Measurements from ENCODE around the gene ZNF254.
"Not testable (repeated sequence)": the region's sequence is repeated elsewhere in the genome, so short reads cannot be mapped to it uniquely, and the experiment has no call there.

ZNF254 gene

GRCh38 chr19:24086974-24087595 is at the start of gene ZNF254:
TSS of gene ZNF254 (plus strand) at chr19:24087187. CDS start at chr19:24087308, 121 bp downstream.
- DNase-seq, result peak; percentile 13

DNA sequence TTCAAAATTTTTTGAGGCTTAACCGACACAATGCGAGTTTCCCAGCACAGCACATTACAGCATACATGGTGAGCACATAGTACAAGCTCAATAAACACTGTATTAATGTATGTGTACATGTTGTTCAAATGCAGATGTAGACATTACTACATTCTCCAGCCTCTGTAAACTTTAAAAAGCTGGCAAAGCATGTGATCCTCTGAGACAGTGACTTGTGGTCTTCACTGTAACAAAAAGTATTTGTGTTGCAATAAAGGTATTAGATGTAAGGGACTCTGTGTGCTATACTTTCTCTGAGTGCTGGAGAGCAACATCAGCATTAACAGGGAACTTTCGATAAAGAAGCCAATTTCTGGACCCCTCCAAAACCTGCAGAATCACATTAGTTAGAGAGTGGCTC is 46.4 kb upstream of the ZNF254 start:
- no peak for DNase-seq

- DNase-seq, result not testable (repeated sequence)
These were observed 45.7 kb upstream of the ZNF254 start for GRCh38 chr19:24041326-24041725.

- no peak for DNase-seq
These were observed 40.4 kb upstream of the ZNF254 start for GRCh38 chr19:24046550-24046949.

GRCh38 chr19:24048261-24048660 is 38.7 kb upstream of the ZNF254 start:
- DNase-seq, result no peak

DNA sequence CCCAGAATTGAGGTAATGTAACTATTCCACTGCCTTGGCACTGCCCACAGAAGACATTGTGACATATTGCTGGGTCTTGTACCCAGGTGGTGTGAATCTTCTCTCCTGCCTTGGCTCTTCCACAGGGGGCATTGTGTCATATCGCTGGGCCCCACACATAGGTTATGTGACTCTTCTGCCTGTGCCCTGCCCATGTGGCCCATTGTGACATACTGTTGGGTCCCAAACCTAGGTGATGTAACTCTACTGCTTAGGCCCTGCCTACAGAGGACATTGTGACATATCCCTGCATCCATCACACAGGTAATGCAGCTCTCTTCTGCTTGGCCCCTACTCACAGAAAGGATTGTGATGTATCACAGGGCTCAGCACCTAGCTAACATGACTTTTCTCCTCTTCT is 37.5 kb upstream of the ZNF254 start:
- DNase-seq, result no peak

- DNase-seq, result no peak
These were observed 35.5 kb upstream of the ZNF254 start for GRCh38 chr19:24051516-24051915.

DNA sequence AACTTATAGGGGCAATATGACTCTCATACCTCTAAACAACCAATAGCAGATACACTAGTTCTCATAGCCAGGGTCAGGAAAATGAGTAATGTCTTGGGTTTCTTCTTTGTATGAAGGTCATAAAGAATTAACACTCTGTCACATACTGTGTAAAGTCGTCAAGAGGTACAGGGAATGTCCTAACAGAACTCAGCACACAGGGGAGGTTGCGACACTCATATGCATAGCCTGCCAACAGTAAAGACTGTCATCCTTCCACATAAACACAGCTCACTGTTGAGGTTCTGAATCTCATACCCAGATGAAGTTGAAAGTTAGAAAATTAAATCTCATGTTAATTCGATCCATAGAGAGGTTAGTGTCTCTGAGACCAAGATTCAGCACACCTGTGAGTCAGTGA is 34.2 kb upstream of the ZNF254 start:
- no peak for DNase-seq

- no peak for DNase-seq
These were observed 33.4 kb upstream of the ZNF254 start for GRCh38 chr19:24053601-24054000.

- DNase-seq, result no peak
These were observed 32.7 kb upstream of the ZNF254 start for GRCh38 chr19:24054044-24054935.

- no peak for DNase-seq
These were observed 31.4 kb upstream of the ZNF254 start for GRCh38 chr19:24055548-24055947.

- no peak for DNase-seq
These were observed 29.8 kb upstream of the ZNF254 start for GRCh38 chr19:24057144-24057543.

- no peak for DNase-seq
These were observed 27.3 kb upstream of the ZNF254 start for GRCh38 chr19:24059563-24060295.

DNA sequence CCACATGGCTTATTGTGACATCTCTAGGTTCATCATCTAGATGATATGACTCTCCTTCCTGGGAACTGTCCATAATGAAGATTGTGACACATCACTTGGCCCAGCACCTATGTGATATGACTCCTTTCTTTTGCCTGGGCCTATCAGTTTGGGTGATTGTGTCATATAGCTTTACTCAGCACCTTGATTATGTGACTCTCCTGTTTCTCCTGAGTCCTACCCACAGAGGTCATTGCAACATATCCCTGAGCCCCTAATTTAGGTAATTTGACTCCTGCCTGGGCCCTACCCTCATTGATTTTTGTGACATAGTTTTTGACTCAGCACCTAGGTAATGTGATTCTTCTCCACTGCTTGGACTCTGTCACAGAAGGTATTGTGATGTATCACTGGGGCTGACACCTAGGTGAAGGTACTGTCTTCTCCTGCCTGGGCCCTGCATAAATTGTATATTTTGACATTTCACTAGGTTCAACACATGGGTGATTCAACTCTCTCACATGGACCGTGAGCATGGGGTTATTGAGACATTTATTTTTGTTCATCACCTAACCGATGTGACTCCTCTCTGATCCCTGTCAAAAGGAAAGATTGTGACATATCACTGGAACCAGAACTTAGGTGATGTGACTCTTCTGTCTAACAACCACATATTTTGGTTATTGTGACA is 26.2 kb upstream of the ZNF254 start:
- no peak for DNase-seq

GRCh38 chr19:24062190-24062589 is 24.8 kb upstream of the ZNF254 start:
- DNase-seq, result no peak

DNA sequence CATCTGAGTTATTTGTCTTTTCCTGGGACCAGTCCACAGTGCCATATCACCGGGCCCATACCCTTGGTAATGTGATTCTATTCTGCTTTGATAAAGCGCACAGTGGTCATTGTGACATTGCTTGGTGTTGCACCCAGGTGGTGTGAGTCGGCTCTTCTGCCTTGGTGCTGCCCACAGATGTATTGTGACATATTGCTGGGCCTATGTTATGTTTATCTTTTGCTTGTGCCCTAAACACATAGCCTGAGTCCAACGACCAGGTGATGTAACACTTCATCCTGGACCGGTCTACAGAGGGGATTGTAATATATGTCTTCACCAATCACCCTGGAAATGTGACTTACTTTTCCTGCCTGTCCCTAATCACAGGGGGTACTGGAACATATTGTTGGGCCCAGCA is 23.7 kb upstream of the ZNF254 start:
- no peak for DNase-seq

DNA sequence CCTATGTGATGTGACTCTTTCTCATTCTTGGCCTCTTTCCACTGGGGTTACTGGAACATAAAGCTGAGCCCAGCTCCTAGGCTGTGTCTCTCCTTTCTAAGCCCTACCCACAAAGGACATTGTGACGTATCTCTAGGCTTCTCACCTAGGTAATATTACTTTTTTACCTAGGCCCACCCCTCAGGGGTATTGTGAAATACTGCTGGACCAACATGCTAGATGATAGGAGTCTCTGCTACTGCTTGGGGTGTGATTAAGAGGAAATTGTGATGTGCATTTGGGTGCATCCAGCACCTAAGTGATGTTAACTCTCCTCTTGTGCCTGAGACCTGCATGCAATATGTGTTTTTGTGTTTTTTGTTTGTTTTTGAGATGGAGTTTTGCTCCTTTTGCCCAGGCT is 22.8 kb upstream of the ZNF254 start:
- no peak for DNase-seq

DNA sequence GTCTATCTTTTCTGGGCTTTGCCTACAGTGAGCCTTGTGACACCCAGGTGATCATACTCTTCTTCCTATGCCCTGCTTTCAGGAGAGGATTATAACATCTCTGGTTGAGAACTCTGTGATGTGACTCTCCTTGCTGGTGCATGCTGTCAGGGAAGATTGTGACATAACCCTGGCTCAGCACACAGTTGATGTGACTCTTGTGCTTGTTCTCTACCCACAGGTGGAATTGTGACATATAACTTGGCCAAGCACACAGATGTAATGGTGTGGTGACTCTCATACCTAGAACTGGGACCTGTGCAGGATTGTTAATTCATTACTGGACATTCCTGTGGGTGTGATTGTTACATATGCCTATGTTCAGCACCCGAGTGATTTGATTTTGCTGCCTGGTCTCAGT is 21.7 kb upstream of the ZNF254 start:
- no peak for DNase-seq

DNA sequence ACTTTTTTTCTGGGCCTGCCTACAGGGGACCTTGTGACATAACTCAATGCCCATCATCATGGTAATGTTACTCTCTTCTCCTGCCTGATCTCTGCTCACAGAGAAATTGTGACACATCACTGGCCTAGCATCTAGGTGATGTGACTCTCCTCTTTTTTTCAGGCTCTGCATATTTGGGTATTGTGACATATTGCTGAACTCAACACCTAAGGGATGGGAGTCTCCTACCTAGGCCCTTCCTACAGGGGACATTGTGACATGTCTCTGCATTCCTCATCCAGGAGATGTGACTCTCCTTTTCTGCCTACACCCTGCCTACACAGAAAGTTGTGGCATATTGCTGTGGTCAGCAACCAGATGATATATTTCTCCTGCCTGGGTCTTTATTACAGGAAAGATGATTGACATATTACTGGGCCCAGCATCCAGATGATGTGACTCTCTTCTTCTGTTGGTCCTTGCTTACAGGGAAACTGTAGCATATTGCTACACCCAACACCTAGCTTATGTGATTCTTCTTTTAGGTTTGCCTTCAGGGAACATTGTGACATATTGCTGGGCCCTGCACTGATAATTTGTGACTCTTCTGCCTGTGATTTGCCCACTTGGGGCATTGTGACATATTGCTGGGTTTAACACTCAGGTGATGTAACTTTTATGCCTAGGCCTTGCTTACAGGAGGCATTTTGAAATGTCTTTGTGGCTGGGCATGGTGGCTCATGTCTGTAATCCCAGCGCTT is 21.0 kb upstream of the ZNF254 start:
- no peak for DNase-seq

- DNase-seq, result no peak
These were observed 16.9 kb upstream of the ZNF254 start for GRCh38 chr19:24069905-24070657.

GRCh38 chr19:24071078-24071477 is 15.9 kb upstream of the ZNF254 start:
- DNase-seq, result no peak

GRCh38 chr19:24072720-24073119 is 14.3 kb upstream of the ZNF254 start:
- no peak for DNase-seq
